CD14-positive monocyte (primary cell): ENCODE measurements around the gene EML6. TPM values are rescaled to one million over a fixed set of nuclear protein-coding genes. Genes with fewer than 3 reads are reported as not detected.

ENCODE experiments used
- DNase-seq, 3 donors: peaks; one replicate each; pipeline ENCODE4 v3.0.0-alpha.2; 2011 to 2022
- H2AFZ ChIP-seq: 2 replicates; pipeline ENCODE4 v1.6.0; 2012; ENCODE audit warnings: mild to moderate bottlenecking, low read depth, low read length, inconsistent platforms; ENCODE audit not compliant: insufficient read depth, poor library complexity, severe bottlenecking
- H3K27ac ChIP-seq, 2 donors: 1 replicate in 1 of 2; 2 replicates in 1 of 2; pipeline ENCODE4 v1.5.1; 2012 to 2013; ENCODE audit warnings: low read length in 2 of 2, control low read depth in 1 of 2, inconsistent platforms in 1 of 2, low read depth in 1 of 2, mild to moderate bottlenecking in 1 of 2
- H3K27me3 ChIP-seq, 2 donors: one replicate each; pipeline versions ENCODE4 v1.6.0 to v1.6.1; 2011 to 2013; ENCODE audit warnings: low read length in 2 of 2; ENCODE audit not compliant: control insufficient read depth in 2 of 2, insufficient read depth in 2 of 2
- H3K36me3 ChIP-seq, 2 donors: replicated peaks in 1 of 2; 1 replicate in 1 of 2; 2 replicates in 1 of 2; pipeline versions ENCODE4 v1.5.1 to v1.6.1; 2012 to 2013; ENCODE audit warnings: low read length in 2 of 2, control low read depth in 1 of 2, inconsistent platforms in 1 of 2, mild to moderate bottlenecking in 1 of 2; ENCODE audit not compliant: insufficient read depth in 2 of 2, control insufficient read depth in 1 of 2
- H3K4me1 ChIP-seq, 2 donors: 1 replicate in 1 of 2; 2 replicates in 1 of 2; pipeline versions ENCODE4 v1.5.1 to v1.6.1; 2012 to 2013; ENCODE audit warnings: low read length in 2 of 2, control low read depth in 1 of 2, inconsistent platforms in 1 of 2, mild to moderate bottlenecking in 1 of 2, moderate library complexity in 1 of 2; ENCODE audit not compliant: insufficient read depth in 2 of 2, control insufficient read depth in 1 of 2
- H3K4me2 ChIP-seq: replicated peaks from 2 replicates; pipeline ENCODE3; 2012; ENCODE audit warnings: low read length, moderate library complexity, mild to moderate bottlenecking; ENCODE audit not compliant: poor library complexity, severe bottlenecking; ENCODE audit errors: extremely low read depth
- H3K4me3 ChIP-seq, 3 experiments: fragments of 200-600 bp in 1 of 3; sonication (generic) in 1 of 3; replicated peaks in 1 of 3; 1 replicate in 2 of 3; 2 replicates in 1 of 3; pipeline ENCODE4 v1.5.1; 2011 to 2013; ENCODE audit warnings: low read length in 3 of 3, mild to moderate bottlenecking in 3 of 3, control low read depth in 2 of 3, low read depth in 2 of 3, inconsistent platforms in 1 of 3, moderate library complexity in 1 of 3
- H3K79me2 ChIP-seq: 2 replicates; pipeline ENCODE4 v1.6.0; 2012; ENCODE audit warnings: mild to moderate bottlenecking, control low read depth, inconsistent platforms, low read length, moderate library complexity; ENCODE audit not compliant: insufficient read depth
- H3K9ac ChIP-seq: 2 replicates; pipeline ENCODE4 v1.6.0; 2017; ENCODE audit warnings: low read length, mild to moderate bottlenecking; ENCODE audit not compliant: insufficient read depth, poor library complexity, severe bottlenecking
- H3K9me3 ChIP-seq, 2 donors: replicated peaks in 1 of 2; 1 replicate in 1 of 2; 2 replicates in 1 of 2; pipeline versions ENCODE4 v1.5.1 to v1.6.1; 2012 to 2013; ENCODE audit warnings: low read length in 2 of 2, control low read depth in 1 of 2; ENCODE audit not compliant: control insufficient read depth in 1 of 2, insufficient read depth in 1 of 2
- H4K20me1 ChIP-seq: 2 replicates; pipeline ENCODE4 v1.6.0; 2012; ENCODE audit warnings: mild to moderate bottlenecking, low read length, control low read depth, moderate library complexity; ENCODE audit not compliant: insufficient read depth
- H3K27ac Mint-ChIP-seq, 7 donors: one replicate each; pipeline ENCODE4 v1.8.0; 2020; ENCODE audit warnings: mild to moderate bottlenecking in 7 of 7, mixed read lengths in 7 of 7, moderate library complexity in 6 of 7, inconsistent platforms in 2 of 7
- H3K27me3 Mint-ChIP-seq, 3 donors: one replicate each; pipeline ENCODE4 v1.8.0; 2021 to 2022; ENCODE audit warnings: low read depth in 3 of 3, mild to moderate bottlenecking in 3 of 3, mixed read lengths in 3 of 3, moderate library complexity in 3 of 3, inconsistent platforms in 1 of 3
- H3K36me3 Mint-ChIP-seq, 2 donors: one replicate each; pipeline ENCODE4 v1.8.0; 2020; ENCODE audit warnings: mixed read lengths in 2 of 2, inconsistent platforms in 1 of 2, mild to moderate bottlenecking in 1 of 2
- H3K4me1 Mint-ChIP-seq: one replicate; pipeline ENCODE4 v1.8.0; 2020; ENCODE audit warnings: mild to moderate bottlenecking, mixed read lengths
- H3K4me3 Mint-ChIP-seq, 2 donors: one replicate each; pipeline ENCODE4 v1.8.0; 2020; ENCODE audit warnings: mild to moderate bottlenecking in 2 of 2, mixed read lengths in 2 of 2, moderate library complexity in 1 of 2
- H3K9me3 Mint-ChIP-seq, 7 donors: one replicate each; pipeline ENCODE4 v1.8.0; 2020 to 2022; ENCODE audit warnings: mixed read lengths in 7 of 7, mild to moderate bottlenecking in 6 of 7, moderate library complexity in 6 of 7, inconsistent platforms in 2 of 7
- WGBS: methylation state at CpG from one replicate; pipeline ENCODE4 v1.1.5; 2013; ENCODE audit warnings: missing lambda C conversion rate; ENCODE audit not compliant: insufficient coverage; 5-methylcytosine and 5-hydroxymethylcytosine counted together
- intact Hi-C, 2 donors: fragments of 100-400 bp; cut with micrococcal nuclease; formaldehyde crosslinking; loops; one replicate each; pipeline versions ENCODE4 v1.15.0 to v1.15.1; 2023
- polyA plus RNA-seq, 3 donors: library from polyadenylated mRNA; depleted of rRNA in 1 of 3; unstranded in 2 of 3; stranded (reverse) in 1 of 3; fragments of 300-500 nt in 2 of 3; fragments of >200 nt in 1 of 3; fragmentation: Illumina TruSeq in 2 of 3; gene quantifications; 1 replicate in 2 of 3; 2 replicates in 1 of 3; pipeline ENCODE4 v1.2.3, GENCODE V29; 2012 to 2021
- TF ChIP-seq, protein P1 (sequence below): fragments of 200-600 bp; IDR thresholded peaks from one replicate; pipeline ENCODE4 v1.8.0; 2022; ENCODE audit warnings: antibody characterized with exemption, mild to moderate bottlenecking

The EML6 gene
- polyA plus RNA-seq, 3 donors, result 0.79 TPM; not detected in 2

GRCh38 chr2:54983345-54984220 lies 260.1 kb downstream of the EML6 start:
- H3K27me3 Mint-ChIP-seq, result no peaks in the 10 kb centered on the region
- Histone ChIP-seq H4K20me1 (peaks cover 99% of the 10 kb centered on the region), H3K9ac (no peak overlapping the region), H3K9me3 (no peaks in the 10 kb centered on the region), H3K27me3 (no peaks in the 10 kb centered on the region), H3K4me3 (no peak overlapping the region), H3K27ac (peak overlapping the region in 1 of 2 donors; percentile 18), H3K36me3 (peaks cover 54 to 73% of the 10 kb centered on the region in 2 donors), H3K79me2 (peaks cover 93% of the 10 kb centered on the region), H2AFZ (no peak overlapping the region), H3K4me1 (no peaks in the 10 kb centered on the region), H3K4me2 (no peak overlapping the region)
- TF ChIP-seq, protein P1, sequence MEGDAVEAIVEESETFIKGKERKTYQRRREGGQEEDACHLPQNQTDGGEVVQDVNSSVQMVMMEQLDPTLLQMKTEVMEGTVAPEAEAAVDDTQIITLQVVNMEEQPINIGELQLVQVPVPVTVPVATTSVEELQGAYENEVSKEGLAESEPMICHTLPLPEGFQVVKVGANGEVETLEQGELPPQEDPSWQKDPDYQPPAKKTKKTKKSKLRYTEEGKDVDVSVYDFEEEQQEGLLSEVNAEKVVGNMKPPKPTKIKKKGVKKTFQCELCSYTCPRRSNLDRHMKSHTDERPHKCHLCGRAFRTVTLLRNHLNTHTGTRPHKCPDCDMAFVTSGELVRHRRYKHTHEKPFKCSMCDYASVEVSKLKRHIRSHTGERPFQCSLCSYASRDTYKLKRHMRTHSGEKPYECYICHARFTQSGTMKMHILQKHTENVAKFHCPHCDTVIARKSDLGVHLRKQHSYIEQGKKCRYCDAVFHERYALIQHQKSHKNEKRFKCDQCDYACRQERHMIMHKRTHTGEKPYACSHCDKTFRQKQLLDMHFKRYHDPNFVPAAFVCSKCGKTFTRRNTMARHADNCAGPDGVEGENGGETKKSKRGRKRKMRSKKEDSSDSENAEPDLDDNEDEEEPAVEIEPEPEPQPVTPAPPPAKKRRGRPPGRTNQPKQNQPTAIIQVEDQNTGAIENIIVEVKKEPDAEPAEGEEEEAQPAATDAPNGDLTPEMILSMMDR, result no peak
- peak overlapping the region in 2 of 7 donors; percentile 24 to 63 for H3K27ac Mint-ChIP-seq
- no peaks in the 10 kb centered on the region for H3K9me3 Mint-ChIP-seq
- intact Hi-C loops, result no loop called here
- H3K36me3 Mint-ChIP-seq, result peaks cover 48 to 55% of the 10 kb centered on the region in 2 donors
- no peak for DNase-seq
- WGBS, result 100% methylated on average over 1 of the region's 3 CpGs
- H3K4me3 Mint-ChIP-seq, result no peak overlapping the region
- peaks cover 12% of the 10 kb centered on the region for H3K4me1 Mint-ChIP-seq

DNA sequence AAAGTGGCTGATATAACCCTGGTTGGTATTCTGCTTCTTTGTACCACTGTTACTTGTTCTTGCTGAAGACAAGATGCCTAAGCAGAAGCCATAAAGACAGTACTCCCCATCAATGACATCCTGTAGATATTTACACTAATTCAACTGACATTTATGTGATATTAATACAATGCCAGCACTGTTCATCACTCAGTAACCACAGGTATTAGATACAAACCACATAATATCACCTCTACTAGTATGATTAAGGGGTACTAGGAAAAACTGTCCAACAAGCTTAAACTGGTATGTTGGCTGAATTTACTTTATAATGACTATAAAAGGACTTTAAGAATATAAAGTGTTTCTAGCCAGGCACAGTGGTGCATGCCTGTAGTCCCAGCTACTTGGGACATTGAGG lies 261.0 kb downstream of the EML6 start:
- intact Hi-C loops, result no loop called here
- no peak overlapping the region for H3K9ac ChIP-seq
- H3K79me2 ChIP-seq, result peaks cover 94% of the 10 kb centered on the region
- H2AFZ ChIP-seq, result no peak overlapping the region
- H4K20me1 ChIP-seq, result peaks cover 99% of the 10 kb centered on the region
- no peaks in the 10 kb centered on the region for H3K4me1 ChIP-seq
- peaks cover 52 to 73% of the 10 kb centered on the region in 2 donors for H3K36me3 ChIP-seq
- Mint-ChIP-seq H3K36me3 (peaks cover 48 to 55% of the 10 kb centered on the region in 2 donors), H3K4me3 (no peak overlapping the region), H3K27ac (no peak overlapping the region), H3K27me3 (no peaks in the 10 kb centered on the region), H3K4me1 (peaks cover 8% of the 10 kb centered on the region), H3K9me3 (no peaks in the 10 kb centered on the region)
- no peak overlapping the region for H3K27ac ChIP-seq
- no peak overlapping the region for H3K4me3 ChIP-seq
- no peaks in the 10 kb centered on the region for H3K9me3 ChIP-seq
- TF ChIP-seq, protein P1, result no peak
- no peaks in the 10 kb centered on the region for H3K27me3 ChIP-seq
- H3K4me2 ChIP-seq, result no peak overlapping the region
- DNase-seq, result no peak
